Parathyroid adenoma (tissue), 2 donors: ENCODE measurements around the gene SYT11.

Source experiments
- H2AFZ ChIP-seq: fragments of 300-600 bp; sonication (generic); one replicate; pipeline ENCODE4 v1.7.0; 2017; ENCODE audit warnings: antibody characterized with exemption, mild to moderate bottlenecking
- H3K27ac ChIP-seq: fragments of 300-600 bp; sonication (generic); one replicate; pipeline ENCODE4 v1.7.0; 2017
- H3K27me3 ChIP-seq: fragments of 300-600 bp; sonication (generic); one replicate; pipeline ENCODE4 v1.7.0; 2017; ENCODE audit warnings: low read length; ENCODE audit not compliant: control insufficient read depth, insufficient read depth
- H3K36me3 ChIP-seq: fragments of 300-600 bp; sonication (generic); one replicate; pipeline ENCODE4 v1.7.0; 2017; ENCODE audit warnings: low read length; ENCODE audit not compliant: control insufficient read depth, insufficient read depth
- H3K4me1 ChIP-seq: fragments of 300-600 bp; sonication (generic); one replicate; pipeline ENCODE4 v1.7.0; 2017; ENCODE audit warnings: control low read depth
- H3K4me2 ChIP-seq: fragments of 300-600 bp; sonication (generic); one replicate; pipeline ENCODE4 v1.7.0; 2017; ENCODE audit warnings: low read length
- H3K4me3 ChIP-seq: fragments of 300-600 bp; sonication (generic); one replicate; pipeline ENCODE4 v1.7.0; 2017; ENCODE audit warnings: low read depth, low read length
- H3K79me2 ChIP-seq: fragments of 300-600 bp; sonication (generic); one replicate; pipeline ENCODE4 v1.7.0; 2017; ENCODE audit warnings: control low read depth
- H3K9ac ChIP-seq: fragments of 300-600 bp; sonication (generic); one replicate; pipeline ENCODE4 v1.7.0; 2017; ENCODE audit warnings: mild to moderate bottlenecking
- H3K9me3 ChIP-seq: fragments of 300-600 bp; sonication (generic); one replicate; pipeline ENCODE4 v1.7.0; 2017; ENCODE audit warnings: low read length; ENCODE audit not compliant: control insufficient read depth
- CTCF ChIP-seq: fragments of 300-600 bp; sonication (generic); IDR thresholded peaks from one replicate; pipeline ENCODE4 v1.7.0; 2017; ENCODE audit warnings: antibody characterized with exemption, mild to moderate bottlenecking
- donor health status: primary hyperparathyroidism.

Gene SYT11

GRCh38 chr1:155835548-155835947 lies 23.8 kb upstream of the SYT11 start:
- Histone ChIP-seq H3K4me3 (no peak overlapping the region), H3K9me3 (no peaks in the 10 kb centered on the region), H2AFZ (no peak overlapping the region), H3K27me3 (no peaks in the 10 kb centered on the region), H3K27ac (no peak overlapping the region), H3K4me2 (no peak overlapping the region), H3K36me3 (no peaks in the 10 kb centered on the region), H3K9ac (no peak overlapping the region), H3K4me1 (no peaks in the 10 kb centered on the region), H3K79me2 (no peaks in the 10 kb centered on the region)
- TF ChIP-seq CTCF, result no peak

- Histone ChIP-seq H3K27me3 (no peaks in the 10 kb centered on the region), H3K36me3 (no peaks in the 10 kb centered on the region), H3K4me1 (no peaks in the 10 kb centered on the region), H3K27ac (no peak overlapping the region), H3K4me2 (no peak overlapping the region), H3K79me2 (peaks cover 11% of the 10 kb centered on the region), H3K4me3 (no peak overlapping the region), H3K9me3 (no peaks in the 10 kb centered on the region), H3K9ac (no peak overlapping the region), H2AFZ (no peak overlapping the region)
- no peak for TF ChIP-seq CTCF
These were observed 19.0 kb upstream of the SYT11 start for GRCh38 chr1:155840386-155840785.

GRCh38 chr1:155844860-155845421 lies 14.4 kb upstream of the SYT11 start:
- H3K27ac ChIP-seq, result no peak overlapping the region
- H3K36me3 ChIP-seq, result no peaks in the 10 kb centered on the region
- H3K9me3 ChIP-seq, result no peaks in the 10 kb centered on the region

DNA sequence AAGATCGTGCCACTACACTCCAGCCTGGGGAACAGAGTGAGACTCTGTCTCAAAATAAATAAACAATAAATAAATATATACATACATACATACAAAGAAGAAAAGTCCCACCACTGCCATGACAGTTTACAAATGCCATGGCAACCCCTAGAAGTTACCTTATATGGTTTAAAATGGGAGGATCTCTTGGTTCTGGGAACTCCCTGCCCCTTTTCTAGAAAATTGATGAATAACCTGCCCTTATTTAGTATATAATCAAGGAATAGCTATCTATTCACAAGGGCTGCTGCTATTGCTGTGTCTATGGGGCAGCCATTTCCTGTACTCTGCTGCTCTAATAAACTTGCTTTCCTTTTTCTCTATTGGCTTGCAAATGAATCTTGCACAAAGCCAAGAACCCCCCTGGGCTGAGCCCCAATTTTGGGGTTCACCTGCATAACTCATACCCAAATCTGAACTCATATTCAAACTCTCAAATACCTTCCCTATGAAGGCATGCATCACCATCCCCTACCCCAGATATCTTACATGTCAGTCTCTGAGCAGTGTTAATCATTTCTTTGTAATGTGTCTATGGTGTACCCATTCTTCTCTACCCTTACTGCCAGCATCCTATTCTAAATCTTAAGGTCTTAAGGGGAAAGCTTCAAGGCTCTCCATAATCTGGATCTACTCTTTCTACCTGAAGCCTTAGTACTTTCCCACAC lies 11.4 kb upstream of the SYT11 start:
- H3K4me3 ChIP-seq, result no peak overlapping the region
- TF ChIP-seq CTCF, result no peak
- H3K27ac ChIP-seq, result no peak overlapping the region
- H2AFZ ChIP-seq, result no peak overlapping the region
- no peaks in the 10 kb centered on the region for H3K9me3 ChIP-seq
- H3K9ac ChIP-seq, result no peak overlapping the region
- no peaks in the 10 kb centered on the region for H3K27me3 ChIP-seq
- H3K36me3 ChIP-seq, result no peaks in the 10 kb centered on the region
- no peaks in the 10 kb centered on the region for H3K4me1 ChIP-seq
- H3K79me2 ChIP-seq, result peaks cover 23% of the 10 kb centered on the region
- no peak overlapping the region for H3K4me2 ChIP-seq

More at GRCh38 chr1:155844860-155845421, 14.4 kb upstream of the SYT11 start:
- no peak overlapping the region for H3K9ac ChIP-seq
- H3K4me1 ChIP-seq, result no peaks in the 10 kb centered on the region
- H3K4me3 ChIP-seq, result no peak overlapping the region
- H3K4me2 ChIP-seq, result no peak overlapping the region
- TF ChIP-seq CTCF, result no peak
- H3K27me3 ChIP-seq, result no peaks in the 10 kb centered on the region
- H3K79me2 ChIP-seq, result peaks cover 20% of the 10 kb centered on the region
- no peak overlapping the region for H2AFZ ChIP-seq

GRCh38 chr1:155850345-155850744 lies 9.0 kb upstream of the SYT11 start:
- no peak for TF ChIP-seq CTCF
- H3K27ac ChIP-seq, result no peak overlapping the region
- H3K9me3 ChIP-seq, result no peaks in the 10 kb centered on the region
- H3K79me2 ChIP-seq, result peaks cover 12% of the 10 kb centered on the region
- no peaks in the 10 kb centered on the region for H3K4me1 ChIP-seq
- H3K4me3 ChIP-seq, result no peak overlapping the region
- H3K27me3 ChIP-seq, result no peaks in the 10 kb centered on the region
- H2AFZ ChIP-seq, result no peak overlapping the region
- H3K9ac ChIP-seq, result no peak overlapping the region
- H3K4me2 ChIP-seq, result no peak overlapping the region
- no peaks in the 10 kb centered on the region for H3K36me3 ChIP-seq
